GM12878 (cell line): ENCODE results near the gene PLXNA4. TPM values are rescaled to one million over a fixed set of nuclear protein-coding genes. Genes with fewer than 3 reads are reported as not detected.

Source experiments
- ATAC-seq: fragments of 200-7000 bp; cut with Tn5 transposase; 3 replicates; pipeline ENCODE4 v1.9.1; 2020; ENCODE audit warnings: mild to moderate bottlenecking, moderate library complexity
- BruUV-seq: library from RNA; stranded (reverse); fragments of 400-500 nt; replicated peaks from 2 replicates; lab custom pipeline; 2021; lab: Mats Ljungman, UMichigan
- CTCF ChIA-PET: fragments of 300-600 bp; sonication (Branson Sonifier 250); formaldehyde crosslinking; extraction: SDS; loops from one replicate; lab custom pipeline; 2021; ENCODE audit warnings: inconsistent platforms; lab: Yijun Ruan, JAX
- POLR2A ChIA-PET: fragments of 350-600 bp; formaldehyde crosslinking; extraction: SDS; loops from one replicate; lab custom pipeline; 2021; ENCODE audit warnings: inconsistent platforms; lab: Charles Lee
- RAD21 ChIA-PET: fragments of 300-600 bp; sonication (Branson Sonifier 250); formaldehyde crosslinking; loops from one replicate; lab custom pipeline; 2023; ENCODE audit warnings: antibody characterized with exemption; ENCODE audit not compliant: unreplicated experiment; lab: Charles Lee
- SMC1A ChIA-PET: fragments of 300-600 bp; sonication (Branson Sonifier 250); formaldehyde crosslinking; loops from one replicate; lab custom pipeline; 2023; ENCODE audit not compliant: unreplicated experiment, uncharacterized antibody; lab: Charles Lee
- DNase-seq: peaks from one replicate; pipeline ENCODE4 v3.0.0-alpha.2; 2011; ENCODE audit warnings: low read depth, low spot score
- FAIRE-seq: peaks from 3 replicates; lab custom pipeline; 2011; peaks lifted over from hg19 to GRCh38; lab: Jason Lieb, UNC
- H2AFZ ChIP-seq: 2 replicates; pipeline ENCODE4 v1.6.0; 2011; ENCODE audit warnings: low read depth, low read length, control low read depth; ENCODE audit not compliant: control insufficient read depth
- H3K27ac ChIP-seq: 2 replicates; pipeline ENCODE4 v1.5.1; 2011; ENCODE audit warnings: control low read depth; ENCODE audit not compliant: control insufficient read depth, insufficient read depth
- H3K27me3 ChIP-seq, 2 experiments: replicated peaks in 1 of 2; 2 replicates each; pipeline versions ENCODE4 v1.6.0 to v1.6.1; 2011; ENCODE audit warnings: low read length in 1 of 2; ENCODE audit not compliant: control insufficient read depth in 2 of 2, insufficient read depth in 2 of 2
- H3K36me3 ChIP-seq, 2 experiments: 2 replicates each; pipeline ENCODE4 v1.5.1; 2011; ENCODE audit warnings: low read length in 1 of 2; ENCODE audit not compliant: control insufficient read depth in 2 of 2, insufficient read depth in 2 of 2
- H3K4me1 ChIP-seq: 2 replicates; pipeline ENCODE4 v1.6.1; 2011; ENCODE audit warnings: mild to moderate bottlenecking, low read length, moderate library complexity, mixed read lengths; ENCODE audit not compliant: control insufficient read depth, insufficient read depth
- H3K4me2 ChIP-seq: 2 replicates; pipeline ENCODE4 v1.6.0; 2011; ENCODE audit warnings: control low read depth; ENCODE audit not compliant: control insufficient read depth, insufficient read depth
- H3K4me3 ChIP-seq: fragments of 200-600 bp; sonication (generic); 2 replicates; pipeline ENCODE4 v1.5.1; 2016
- H3K79me2 ChIP-seq: 2 replicates; pipeline ENCODE4 v1.6.0; 2011; ENCODE audit warnings: low read length; ENCODE audit not compliant: control insufficient read depth, insufficient read depth
- H3K9ac ChIP-seq: 2 replicates; pipeline ENCODE4 v1.8.0; 2011; ENCODE audit warnings: low read length, control low read depth, mixed read lengths; ENCODE audit not compliant: control insufficient read depth, insufficient read depth
- H3K9me3 ChIP-seq: replicated peaks from 3 replicates; pipeline ENCODE4 v1.5.1; 2011; ENCODE audit warnings: mild to moderate bottlenecking, low read length; ENCODE audit not compliant: control insufficient read depth, insufficient read depth
- H4K20me1 ChIP-seq: 2 replicates; pipeline ENCODE4 v1.6.0; 2011; ENCODE audit not compliant: control insufficient read depth, insufficient read depth
- BACH1 ChIP-seq: fragments of 450-650 bp; IDR thresholded peaks from 2 replicates; pipeline ENCODE4 v1.6.1; 2017; ENCODE audit warnings: mild to moderate bottlenecking, borderline replicate concordance
- FOXM1 ChIP-seq: IDR thresholded peaks from 2 replicates; pipeline ENCODE4 v1.6.1; 2012; ENCODE audit warnings: low read depth, mild to moderate bottlenecking, inconsistent platforms, low read length, moderate library complexity
- HDAC6 ChIP-seq: fragments of 200-600 bp; sonication (generic); IDR thresholded peaks from one replicate; pipeline ENCODE4 v1.8.0; 2017; ENCODE audit warnings: antibody characterized with exemption; ENCODE audit not compliant: unreplicated experiment
- KDM1A ChIP-seq: fragments of 200-600 bp; sonication (generic); IDR thresholded peaks from 2 replicates; pipeline ENCODE4 v1.6.1; 2016; ENCODE audit warnings: borderline replicate concordance
- MYB ChIP-seq: fragments of 150-350 bp; IDR thresholded peaks from 2 replicates; pipeline ENCODE4 v1.6.1; 2014; ENCODE audit warnings: mild to moderate bottlenecking, low read depth, low read length, borderline replicate concordance
- NBN ChIP-seq: fragments of 450-650 bp; IDR thresholded peaks from 2 replicates; pipeline ENCODE4 v1.6.1; 2016
- TBL1XR1 ChIP-seq: IDR thresholded peaks from 2 replicates; pipeline ENCODE4 v1.6.1; 2012; ENCODE audit warnings: low read depth, low read length, improper control_type of control experiment
- TCF12 ChIP-seq: IDR thresholded peaks from 2 replicates; pipeline ENCODE4 v1.6.1; 2011; ENCODE audit warnings: low read depth, mild to moderate bottlenecking, low read length
- WGBS: methylation state at CpG from one replicate; pipeline ENCODE4 v1.1.6; 2016; ENCODE audit warnings: low lambda C conversion rate; ENCODE audit not compliant: insufficient replicate concordance, insufficient coverage; ENCODE audit errors: missing lambda C conversion rate; 5-methylcytosine and 5-hydroxymethylcytosine counted together
- in situ Hi-C: fragments of 300-500 bp; cut with MboI; formaldehyde crosslinking; loops from 9 replicates; pipeline ENCODE4 v1.14.3; 2018; ENCODE audit warnings: mixed read lengths
- intact Hi-C: fragments of 100-400 bp; cut with micrococcal nuclease; formaldehyde crosslinking; loops from one replicate; pipeline ENCODE4 v1.14.2; 2022; ENCODE audit not compliant: unreplicated experiment
- polyA plus RNA-seq, 11 experiments: library from polyadenylated mRNA; depleted of rRNA in 4 of 11; unstranded in 6 of 11; stranded (reverse) in 5 of 11; fragments of >200 nt; fragmentation: Nextera tagmentation in 4 of 11; fragmentation: Illumina TruSeq in 1 of 11; extraction: Ambion mirVana in 4 of 11; extraction: Trizol in 1 of 11; gene quantifications; 1 replicate in 1 of 11; 2 replicates in 10 of 11; pipeline versions ENCODE4 v1.2.1 to v1.2.3, GENCODE V29; 2011 to 2016; ENCODE audit warnings: inconsistent platforms in 2 of 11, missing spikeins in 2 of 11, low read depth in 1 of 11
- total RNA-seq, 4 experiments: library from RNA; depleted of rRNA in 3 of 4; stranded (reverse); fragments of >200 nt in 3 of 4; fragmentation: Illumina TruSeq in 1 of 4; extraction: Trizol in 1 of 4; gene quantifications; 2 replicates each; pipeline versions ENCODE4 v1.2.1 to v1.2.3, GENCODE V29; 2013 to 2021
- TF ChIP-seq, protein P1 (sequence below): IDR thresholded peaks from 2 replicates; pipeline ENCODE4 v1.6.1; 2012; ENCODE audit warnings: improper control_type of control experiment, low read depth, low read length; ENCODE audit not compliant: insufficient replicate concordance
- TF ChIP-seq, protein P2 (sequence below): IDR thresholded peaks from 2 replicates; pipeline ENCODE4 v1.6.1; 2012; ENCODE audit warnings: low read depth, low read length, improper control_type of control experiment

PLXNA4 gene
- total and polyA plus RNA-seq, 10 of the 15 experiments (the other 5 are each of a cell fraction or from before 2014, with no cell fraction given), result 0.03 TPM; not detected in 9

DNA sequence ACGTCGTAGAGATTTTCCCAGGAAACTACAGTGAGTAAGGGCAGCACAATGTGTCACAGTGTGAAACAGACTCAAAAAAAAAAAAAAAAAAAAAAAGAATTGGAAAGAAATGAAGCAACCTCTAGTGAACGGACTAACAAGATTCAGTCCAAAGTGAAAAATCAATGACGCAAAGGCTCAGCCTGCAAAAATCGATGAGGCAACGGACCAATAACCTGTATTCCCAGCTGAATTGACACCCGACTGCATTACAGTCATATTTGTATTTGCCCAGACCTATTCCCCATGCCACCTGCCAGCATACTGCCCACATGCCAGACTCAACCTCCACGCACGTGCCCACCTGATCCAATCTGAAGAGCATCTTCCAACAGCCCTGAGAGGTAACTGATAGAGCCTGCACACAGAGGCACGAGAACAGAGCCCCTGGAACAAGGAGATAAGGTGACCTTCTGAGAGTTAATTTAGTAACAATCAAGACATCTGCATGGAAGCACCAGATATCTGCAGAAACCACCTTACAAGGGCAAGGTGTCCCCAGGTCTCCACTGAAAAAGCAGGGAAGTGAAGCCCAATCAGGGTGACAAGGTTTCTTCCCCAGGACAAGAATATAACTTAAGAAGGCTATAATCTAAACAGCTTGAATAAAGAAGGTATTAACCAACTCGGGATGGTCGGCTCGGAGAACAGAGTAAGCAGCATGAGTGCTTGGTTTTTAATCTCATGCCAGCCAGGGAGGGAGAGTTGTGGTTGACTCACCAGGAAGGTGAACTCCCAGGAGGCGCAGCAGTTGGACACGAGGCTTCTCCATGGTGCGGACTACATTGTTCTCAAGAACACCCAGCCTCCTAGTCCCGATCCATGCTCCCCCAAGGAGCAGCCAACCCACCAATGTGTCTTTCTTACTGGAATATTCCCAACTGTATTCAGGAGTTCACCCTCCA is 48.5 kb downstream of the PLXNA4 start:
- ChIA-PET POLR2A (interaction anchor here (0.7 kb wide), 1 partner anchor 23 kb away, joined by 6 read pairs; no protein-coding TSS in a partner anchor), CTCF (interaction anchor here (1.6 kb wide), 1 partner anchor 10 kb away, joined by 5 read pairs; no protein-coding TSS in a partner anchor)
- no peaks in the 10 kb centered on the region for H3K36me3 ChIP-seq

DNA sequence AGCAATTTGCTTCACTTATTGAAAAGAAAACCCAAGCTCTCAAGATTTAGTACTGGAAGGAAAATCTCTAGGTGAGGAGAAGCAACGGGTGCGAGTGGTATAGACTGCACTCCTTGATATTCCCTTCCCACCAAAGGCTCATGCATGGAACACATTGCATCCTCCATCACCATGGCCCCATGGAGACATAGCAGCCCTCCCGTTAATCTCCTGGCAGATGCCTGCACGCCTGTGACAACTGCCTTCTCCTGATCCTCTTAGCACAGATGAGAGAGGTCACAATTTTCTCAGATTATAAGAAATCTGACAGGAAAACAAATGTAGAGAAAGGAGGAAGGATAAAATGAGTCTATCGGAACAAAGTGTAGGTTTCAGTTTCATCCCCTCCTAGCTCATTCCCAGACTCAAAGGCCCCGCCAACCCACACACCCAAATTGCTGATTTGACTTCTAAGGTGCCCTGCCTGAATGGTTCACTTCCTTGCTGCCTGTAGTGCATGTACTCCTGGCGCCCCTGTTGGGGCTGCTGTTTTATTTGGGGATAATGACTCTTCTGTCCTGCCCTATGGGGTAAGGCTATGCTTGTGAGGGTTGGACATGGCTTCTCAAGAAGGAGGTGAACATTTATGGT is 50.0 kb downstream of the PLXNA4 start:
- in situ Hi-C loops, result no loop called here
- no peak for ATAC-seq
- ChIA-PET POLR2A (no interaction called here), SMC1A (no interaction called here)
- H3K36me3 ChIP-seq, result no peaks in the 10 kb centered on the region
- no peaks in the 10 kb centered on the region for H3K79me2 ChIP-seq
- H3K4me1 ChIP-seq, result no peaks in the 10 kb centered on the region
- H2AFZ ChIP-seq, result no peak overlapping the region
- 47% methylated on average over 7 of the region's 7 CpGs for WGBS
- no peaks in the 10 kb centered on the region for H3K9me3 ChIP-seq
- no peak for FAIRE-seq
- no peak for DNase-seq
- intact Hi-C loops, result no loop called here
- H3K4me3 ChIP-seq, result no peak overlapping the region
- H3K27ac ChIP-seq, result no peak overlapping the region
- H3K4me2 ChIP-seq, result no peak overlapping the region
- no peak overlapping the region for H3K9ac ChIP-seq
- 0 out of 4 replicates have a peak, but pooled peaks cover 0 to 2% of the 10 kb centered on the region in 2 experiments for H3K27me3 ChIP-seq
- TF ChIP-seq MYB (no peak), TCF12 (no peak), KDM1A (no peak), NBN (no peak), HDAC6 (no peak)
- TF ChIP-seq, protein P1, sequence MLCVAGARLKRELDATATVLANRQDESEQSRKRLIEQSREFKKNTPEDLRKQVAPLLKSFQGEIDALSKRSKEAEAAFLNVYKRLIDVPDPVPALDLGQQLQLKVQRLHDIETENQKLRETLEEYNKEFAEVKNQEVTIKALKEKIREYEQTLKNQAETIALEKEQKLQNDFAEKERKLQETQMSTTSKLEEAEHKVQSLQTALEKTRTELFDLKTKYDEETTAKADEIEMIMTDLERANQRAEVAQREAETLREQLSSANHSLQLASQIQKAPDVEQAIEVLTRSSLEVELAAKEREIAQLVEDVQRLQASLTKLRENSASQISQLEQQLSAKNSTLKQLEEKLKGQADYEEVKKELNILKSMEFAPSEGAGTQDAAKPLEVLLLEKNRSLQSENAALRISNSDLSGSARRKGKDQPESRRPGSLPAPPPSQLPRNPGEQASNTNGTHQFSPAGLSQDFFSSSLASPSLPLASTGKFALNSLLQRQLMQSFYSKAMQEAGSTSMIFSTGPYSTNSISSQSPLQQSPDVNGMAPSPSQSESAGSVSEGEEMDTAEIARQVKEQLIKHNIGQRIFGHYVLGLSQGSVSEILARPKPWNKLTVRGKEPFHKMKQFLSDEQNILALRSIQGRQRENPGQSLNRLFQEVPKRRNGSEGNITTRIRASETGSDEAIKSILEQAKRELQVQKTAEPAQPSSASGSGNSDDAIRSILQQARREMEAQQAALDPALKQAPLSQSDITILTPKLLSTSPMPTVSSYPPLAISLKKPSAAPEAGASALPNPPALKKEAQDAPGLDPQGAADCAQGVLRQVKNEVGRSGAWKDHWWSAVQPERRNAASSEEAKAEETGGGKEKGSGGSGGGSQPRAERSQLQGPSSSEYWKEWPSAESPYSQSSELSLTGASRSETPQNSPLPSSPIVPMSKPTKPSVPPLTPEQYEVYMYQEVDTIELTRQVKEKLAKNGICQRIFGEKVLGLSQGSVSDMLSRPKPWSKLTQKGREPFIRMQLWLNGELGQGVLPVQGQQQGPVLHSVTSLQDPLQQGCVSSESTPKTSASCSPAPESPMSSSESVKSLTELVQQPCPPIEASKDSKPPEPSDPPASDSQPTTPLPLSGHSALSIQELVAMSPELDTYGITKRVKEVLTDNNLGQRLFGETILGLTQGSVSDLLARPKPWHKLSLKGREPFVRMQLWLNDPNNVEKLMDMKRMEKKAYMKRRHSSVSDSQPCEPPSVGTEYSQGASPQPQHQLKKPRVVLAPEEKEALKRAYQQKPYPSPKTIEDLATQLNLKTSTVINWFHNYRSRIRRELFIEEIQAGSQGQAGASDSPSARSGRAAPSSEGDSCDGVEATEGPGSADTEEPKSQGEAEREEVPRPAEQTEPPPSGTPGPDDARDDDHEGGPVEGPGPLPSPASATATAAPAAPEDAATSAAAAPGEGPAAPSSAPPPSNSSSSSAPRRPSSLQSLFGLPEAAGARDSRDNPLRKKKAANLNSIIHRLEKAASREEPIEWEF, result no peak
- TF ChIP-seq, protein P2, sequence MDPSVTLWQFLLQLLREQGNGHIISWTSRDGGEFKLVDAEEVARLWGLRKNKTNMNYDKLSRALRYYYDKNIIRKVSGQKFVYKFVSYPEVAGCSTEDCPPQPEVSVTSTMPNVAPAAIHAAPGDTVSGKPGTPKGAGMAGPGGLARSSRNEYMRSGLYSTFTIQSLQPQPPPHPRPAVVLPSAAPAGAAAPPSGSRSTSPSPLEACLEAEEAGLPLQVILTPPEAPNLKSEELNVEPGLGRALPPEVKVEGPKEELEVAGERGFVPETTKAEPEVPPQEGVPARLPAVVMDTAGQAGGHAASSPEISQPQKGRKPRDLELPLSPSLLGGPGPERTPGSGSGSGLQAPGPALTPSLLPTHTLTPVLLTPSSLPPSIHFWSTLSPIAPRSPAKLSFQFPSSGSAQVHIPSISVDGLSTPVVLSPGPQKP, result no peak
- TF ChIP-seq, all 136 proteins: peak for 0
- ChIA-PET RAD21 (no interaction called here), CTCF (interaction anchor here (0.6 kb wide), 1 partner anchor 1201 kb away, joined by 3 read pairs; no protein-coding TSS in a partner anchor)
- H4K20me1 ChIP-seq, result no peaks in the 10 kb centered on the region
- no TSS peak for BruUV-seq

More for the DNA sequence above, 48.5 kb downstream of the PLXNA4 start:
- ATAC-seq (no peak), DNase-seq (no peak), FAIRE-seq (no peak)
- no peak overlapping the region for H2AFZ ChIP-seq
- H3K79me2 ChIP-seq, result no peaks in the 10 kb centered on the region
- no peak for TF ChIP-seq FOXM1
- no peak for TF ChIP-seq TBL1XR1
- no peak for TF ChIP-seq BACH1
- no peaks in the 10 kb centered on the region for H3K4me1 ChIP-seq
- H3K27ac ChIP-seq, result no peak overlapping the region
- no peak overlapping the region for H3K9ac ChIP-seq
- no peak overlapping the region for H3K4me3 ChIP-seq
- no TSS peak for BruUV-seq
- in situ Hi-C loops, result no loop called here
- H3K4me2 ChIP-seq, result no peak overlapping the region
- intact Hi-C loops, result no loop called here
- SMC1A ChIA-PET, result no interaction called here
- RAD21 ChIA-PET, result no interaction called here
- 50% methylated on average over 17 of the region's 17 CpGs for WGBS
- no peaks in the 10 kb centered on the region for H3K9me3 ChIP-seq
- H3K27me3 ChIP-seq, result 0 out of 4 replicates have a peak, but pooled peaks cover 0 to 2% of the 10 kb centered on the region in 2 experiments
- H4K20me1 ChIP-seq, result no peaks in the 10 kb centered on the region
